Right forelimb (tissue), 1 donor: ENCODE results near the gene TTC16.
A peak's percentile ranks its signal among the peaks of the same experiment; 100 is the strongest.
"Not testable (repeated sequence)": the region's sequence is repeated elsewhere in the genome, so short reads cannot be mapped to it uniquely, and the experiment has no call there.

Experiments used
- DNase-seq: peaks from one replicate; pipeline ENCODE4 v3.0.0-alpha.2; 2018

Gene TTC16

GRCh38 chr9:127746959-127747569, 31.2 kb downstream of the TTC16 start:
- no peak for DNase-seq

GRCh38 chr9:127749090-127749787, 33.4 kb downstream of the TTC16 start:
- no peak for DNase-seq

DNA sequence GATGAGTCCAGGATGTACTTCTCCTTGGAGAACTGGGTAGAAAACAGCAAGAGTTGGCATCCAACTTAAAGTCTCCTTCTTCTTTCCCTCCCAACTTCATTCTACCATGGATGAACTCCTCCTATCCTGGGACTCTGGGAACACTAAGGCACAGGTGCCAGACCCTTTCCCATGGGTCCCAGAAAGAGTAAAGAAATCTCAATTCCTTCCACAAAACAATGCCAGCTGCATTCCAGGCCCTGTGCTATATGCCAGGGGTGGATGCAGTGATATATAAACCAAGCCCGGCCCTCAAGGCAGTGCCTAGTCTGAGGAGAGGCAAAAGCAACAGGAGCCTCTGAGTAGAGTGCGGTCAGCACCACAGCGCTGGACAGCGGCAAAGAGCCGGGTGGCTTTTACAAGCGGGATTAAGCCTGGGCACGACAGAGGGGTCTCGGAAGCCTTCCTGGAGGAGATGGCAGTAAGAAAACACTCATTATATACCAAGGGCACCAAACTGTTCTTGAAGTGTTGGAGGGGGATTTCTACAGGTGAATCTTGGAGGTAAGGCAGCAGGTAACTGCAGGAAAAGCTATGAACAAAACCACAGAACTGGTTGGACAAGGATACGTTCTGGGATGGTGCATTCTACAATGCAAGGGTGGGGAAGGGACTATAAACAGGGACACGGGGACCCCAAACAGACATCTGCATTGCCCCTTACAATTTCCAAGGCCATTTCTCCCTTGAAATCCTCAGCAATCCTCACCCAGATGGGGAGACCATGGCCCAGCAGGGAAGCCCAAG, 35.6 kb downstream of the TTC16 start:
- no peak for DNase-seq

- DNase-seq, result no peak
Measured at GRCh38 chr9:127753148-127753547, 37.3 kb downstream of the TTC16 start.

GRCh38 chr9:127753622-127754021, 37.7 kb downstream of the TTC16 start:
- peak; percentile 37 for DNase-seq

DNA sequence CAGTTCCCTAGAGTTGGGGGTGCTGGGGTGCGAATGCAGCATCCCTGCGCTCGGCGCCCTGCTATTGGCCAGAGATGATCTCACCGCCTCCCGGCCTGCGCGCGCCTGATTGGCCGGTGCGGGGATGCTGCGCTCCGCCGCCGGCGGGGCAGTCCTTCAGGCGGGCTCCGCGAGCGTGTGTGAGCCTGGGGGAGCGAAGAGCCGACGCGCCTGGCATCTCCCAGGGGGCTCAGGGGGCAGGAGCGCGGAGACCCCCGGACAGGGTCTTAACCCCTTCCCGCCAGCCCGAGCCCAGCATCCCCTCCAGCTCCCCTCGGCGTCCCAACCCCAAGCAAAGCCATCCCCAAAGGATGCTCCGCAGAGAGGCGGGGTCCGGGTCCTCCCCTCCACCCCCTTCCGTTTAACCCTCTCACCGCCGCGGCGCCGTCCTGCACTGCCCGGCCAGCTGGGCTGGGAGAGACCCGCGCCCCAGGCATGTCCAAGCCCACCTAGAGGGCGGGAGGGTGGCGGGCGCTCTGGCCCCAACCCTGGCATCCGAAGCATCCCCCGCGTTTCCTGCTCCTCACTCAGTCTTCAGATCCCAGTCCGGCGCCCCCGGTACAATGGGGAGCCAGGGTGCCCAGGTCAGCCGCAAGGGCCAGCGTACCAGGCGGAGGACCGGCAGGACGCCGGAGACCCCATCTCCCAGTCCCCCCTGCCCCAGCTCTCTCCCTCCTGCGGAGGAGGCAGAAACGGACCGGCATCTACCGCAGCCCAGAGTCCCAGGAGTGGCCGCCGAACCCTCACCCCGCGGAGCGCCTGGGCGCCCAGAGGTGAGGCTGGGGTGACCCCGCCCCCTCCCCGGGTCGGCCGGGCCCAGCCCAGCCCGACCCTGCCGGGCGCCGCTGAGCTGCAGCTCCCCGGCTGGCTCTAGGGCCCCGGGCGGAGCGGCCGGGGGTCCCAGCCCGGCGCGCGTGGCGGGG, 38.5 kb downstream of the TTC16 start:
- DNase-seq, result peak; percentile 51

DNA sequence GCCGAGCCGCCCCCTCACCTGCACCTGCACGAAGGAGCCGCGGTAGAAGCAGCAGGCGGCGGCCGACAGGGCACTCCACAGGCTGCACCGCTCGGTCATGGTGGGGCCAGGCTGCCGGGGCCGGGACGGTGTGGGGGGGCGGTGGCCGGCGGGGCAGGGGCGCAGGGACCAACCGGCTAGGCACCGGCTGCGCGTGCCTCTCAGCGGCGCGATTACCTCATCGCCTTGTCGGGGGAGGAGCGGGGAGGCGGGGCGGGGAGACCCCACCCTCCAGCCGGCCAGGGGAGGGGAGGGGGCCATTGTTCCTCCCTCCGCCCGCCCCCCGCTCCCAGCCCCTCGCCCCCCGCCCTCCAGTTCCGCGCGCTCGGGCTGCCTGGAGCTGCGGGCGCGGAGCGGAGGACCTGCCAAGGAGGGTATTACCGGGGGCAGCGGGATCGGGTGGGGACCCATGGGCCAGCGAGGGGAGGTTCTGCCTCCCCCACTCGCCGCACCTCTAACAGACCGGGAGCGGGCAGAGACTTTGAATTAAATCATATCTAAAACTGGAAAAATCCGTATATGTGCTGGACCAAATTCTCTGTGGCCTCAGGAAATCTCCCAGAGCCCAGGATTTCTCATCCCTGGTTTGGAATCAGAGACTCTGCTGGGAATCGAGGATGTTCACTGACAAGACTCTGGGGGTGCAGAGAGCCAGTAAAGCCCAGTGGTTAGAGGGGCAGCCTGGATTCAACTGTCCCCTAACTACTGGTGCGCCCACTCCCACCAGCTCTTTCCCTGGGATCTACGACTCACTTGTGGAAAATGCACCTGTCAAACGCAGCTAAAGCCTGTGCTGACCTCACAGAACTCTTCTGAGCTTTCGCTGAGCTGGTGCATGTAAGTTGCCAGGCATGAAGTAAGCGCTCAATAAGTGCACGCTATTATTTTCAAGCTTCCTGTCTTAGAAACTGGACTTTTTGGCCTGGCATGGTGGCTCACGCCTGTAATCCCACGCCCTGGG, 39.5 kb downstream of the TTC16 start:
- DNase-seq, result peak; percentile 50

DNA sequence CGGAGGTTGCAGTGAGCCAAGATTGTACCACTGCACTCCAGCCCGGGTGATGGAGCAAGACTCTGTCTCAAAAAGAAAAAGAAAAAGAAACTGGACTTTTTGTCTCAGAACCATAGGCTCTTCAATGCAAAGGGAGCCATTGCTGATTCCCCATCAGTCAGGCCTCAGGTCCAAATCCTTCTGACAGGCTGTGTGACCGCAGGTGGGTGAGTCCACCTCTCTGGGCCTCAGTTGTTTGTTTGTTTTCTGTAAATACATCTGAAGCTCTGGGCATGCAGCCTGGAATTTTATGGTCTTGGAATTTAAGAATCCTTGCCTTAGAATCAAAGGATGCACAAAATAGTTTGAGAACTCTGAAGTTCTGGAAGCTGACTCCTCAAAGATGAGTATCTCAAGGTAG, 40.4 kb downstream of the TTC16 start:
- no peak for DNase-seq

- DNase-seq, result not testable (repeated sequence)
Measured at GRCh38 chr9:127756776-127757175, 40.9 kb downstream of the TTC16 start.

DNA sequence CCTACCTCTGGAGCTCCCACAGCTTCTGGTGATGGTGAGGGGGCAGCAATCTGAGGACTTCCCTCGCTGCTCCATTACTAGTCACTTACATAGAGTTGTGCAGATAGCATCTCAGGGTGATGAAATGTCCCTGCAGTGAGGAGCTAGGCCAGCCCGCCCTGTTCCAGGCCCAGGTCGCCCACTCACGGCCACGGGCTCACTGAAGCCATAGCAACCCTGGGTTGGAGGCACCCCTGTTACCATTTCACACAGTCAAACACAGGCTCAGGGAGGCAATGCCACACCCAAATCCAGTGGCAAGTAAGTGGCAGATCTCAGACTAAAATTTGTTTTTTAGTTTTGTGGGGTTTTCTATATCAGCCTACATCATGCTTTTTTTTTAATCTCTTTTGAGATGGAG, 43.0 kb downstream of the TTC16 start:
- DNase-seq, result no peak

DNA sequence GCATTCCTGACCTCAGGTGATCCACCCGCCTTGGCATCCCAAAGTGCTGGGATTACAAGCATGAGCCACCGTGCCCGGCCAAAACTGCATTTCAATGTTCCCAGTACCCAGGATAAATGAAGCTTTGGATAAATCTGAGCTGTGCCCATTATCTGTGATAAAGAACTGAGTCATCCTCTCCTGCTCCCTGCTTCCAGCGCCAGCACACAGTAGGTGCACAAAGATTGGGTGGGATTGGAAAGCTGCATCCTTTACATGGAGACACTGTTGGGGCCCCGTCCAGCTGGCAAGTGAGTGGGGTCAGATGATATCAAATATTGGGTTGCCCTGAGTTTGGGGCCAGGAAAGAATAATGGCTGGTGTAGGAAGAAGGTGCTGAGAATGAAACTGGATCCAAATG, 45.2 kb downstream of the TTC16 start:
- DNase-seq, result no peak

DNA sequence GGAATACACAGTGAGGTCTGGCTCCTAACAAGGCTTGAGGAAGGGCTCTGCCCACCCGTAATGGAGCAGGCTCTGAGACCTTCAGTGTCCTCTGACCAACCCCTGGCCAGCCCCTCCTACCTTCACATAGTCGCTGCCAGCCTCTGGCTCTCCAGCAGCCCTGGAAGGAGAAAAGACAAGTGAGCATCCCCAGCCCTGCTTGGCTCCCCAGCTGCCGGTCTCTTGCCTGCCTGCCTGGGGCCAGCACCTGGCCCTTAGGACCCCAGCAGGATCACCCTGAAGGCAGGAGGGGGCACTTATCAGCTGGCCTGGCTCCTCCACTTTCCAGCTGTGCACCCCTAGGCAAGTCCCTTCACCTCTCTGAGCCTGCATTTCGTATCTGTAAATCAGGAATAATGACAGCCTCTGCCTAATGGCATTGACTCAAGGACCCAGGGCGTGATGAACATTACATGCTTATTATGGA, 45.6 kb downstream of the TTC16 start:
- no peak for DNase-seq

- no peak for DNase-seq
Measured at GRCh38 chr9:127762111-127762676, 46.3 kb downstream of the TTC16 start.

DNA sequence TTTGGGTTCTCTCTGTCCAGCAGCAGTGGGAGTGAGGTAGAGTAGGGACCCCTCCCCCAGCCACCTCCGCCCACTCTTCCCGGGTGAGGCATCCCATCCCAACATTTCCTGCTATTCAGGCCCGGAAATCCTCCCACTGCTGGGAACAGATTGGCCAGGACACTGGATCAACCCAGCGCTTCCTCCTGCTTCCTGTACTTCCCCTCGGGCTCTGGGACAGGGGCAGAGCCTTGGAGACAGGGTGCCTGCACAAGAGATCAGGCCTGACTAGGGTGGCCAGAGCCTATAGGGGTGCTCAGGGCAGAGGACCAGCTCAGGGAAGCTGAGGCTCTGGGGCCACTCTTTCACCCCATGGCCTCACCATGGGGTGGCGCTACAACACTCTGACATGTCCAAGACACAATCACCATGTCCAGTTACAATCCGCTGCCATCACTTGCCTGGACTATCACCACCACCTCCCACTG, 48.1 kb downstream of the TTC16 start:
- DNase-seq, result no peak

DNA sequence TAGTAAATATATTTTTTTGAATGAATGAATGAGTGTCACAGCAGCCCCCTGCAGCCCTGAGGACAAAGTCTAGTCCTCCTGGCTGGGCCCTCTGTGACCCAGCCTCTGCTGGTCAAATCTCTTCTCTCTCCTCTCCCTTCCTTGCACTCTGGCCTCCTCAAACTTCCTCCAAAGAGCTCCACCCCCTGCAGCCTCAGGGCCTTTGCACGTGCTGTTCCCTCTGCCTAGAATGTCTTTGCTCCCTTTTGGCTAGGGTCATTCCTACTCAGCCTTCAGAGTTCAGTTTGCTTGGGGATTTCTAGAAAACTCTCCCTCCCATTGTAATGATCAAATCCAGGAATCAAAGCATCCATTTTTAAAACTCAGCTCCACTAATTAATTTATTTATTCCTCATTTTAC, 49.5 kb downstream of the TTC16 start:
- no peak for DNase-seq

DNA sequence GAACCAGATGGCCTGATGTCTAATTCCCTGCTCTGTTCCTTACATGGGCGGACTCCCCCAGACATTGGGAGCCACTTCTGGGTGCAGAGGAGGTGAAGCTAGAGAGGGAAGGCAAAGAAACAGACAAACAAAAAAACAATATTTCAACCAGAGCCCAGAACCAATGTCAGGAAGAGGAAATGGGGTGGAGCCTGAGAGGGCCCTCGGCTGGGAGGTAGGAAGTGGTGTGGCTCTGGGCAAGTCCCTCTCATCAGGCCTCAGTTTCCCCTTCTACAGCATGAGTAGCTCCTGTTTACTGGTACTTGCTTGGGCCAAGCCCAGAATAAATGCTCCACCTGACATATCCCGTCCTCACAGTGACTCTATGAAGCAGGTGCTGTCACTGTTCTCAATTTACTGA, 51.5 kb downstream of the TTC16 start:
- DNase-seq, result no peak

- no peak for DNase-seq
Measured at GRCh38 chr9:127767909-127768331, 52.0 kb downstream of the TTC16 start.

- DNase-seq, result no peak
Measured at GRCh38 chr9:127768698-127769097, 52.8 kb downstream of the TTC16 start.

GRCh38 chr9:127769101-127769500, 53.2 kb downstream of the TTC16 start:
- DNase-seq, result no peak

GRCh38 chr9:127769929-127770582, 54.2 kb downstream of the TTC16 start:
- no peak for DNase-seq

DNA sequence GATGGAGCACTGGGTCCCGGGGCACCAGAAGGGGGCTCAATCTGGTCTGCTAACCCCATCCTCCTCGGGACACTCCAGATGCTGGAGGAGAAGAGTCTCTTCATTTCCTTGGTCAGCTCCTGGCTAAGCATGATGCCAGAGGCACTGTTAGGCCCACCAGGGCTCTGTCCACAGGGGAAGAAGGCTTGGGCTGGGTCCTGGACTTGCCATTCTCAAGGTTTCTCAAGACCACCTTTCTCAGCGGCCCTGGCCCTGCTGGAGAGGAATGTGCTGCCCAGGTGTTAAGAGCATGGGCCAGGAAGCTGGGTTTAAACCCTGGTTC, 54.7 kb downstream of the TTC16 start:
- no peak for DNase-seq
